ENCODE measurements around the gene CAPN1.

DNA sequence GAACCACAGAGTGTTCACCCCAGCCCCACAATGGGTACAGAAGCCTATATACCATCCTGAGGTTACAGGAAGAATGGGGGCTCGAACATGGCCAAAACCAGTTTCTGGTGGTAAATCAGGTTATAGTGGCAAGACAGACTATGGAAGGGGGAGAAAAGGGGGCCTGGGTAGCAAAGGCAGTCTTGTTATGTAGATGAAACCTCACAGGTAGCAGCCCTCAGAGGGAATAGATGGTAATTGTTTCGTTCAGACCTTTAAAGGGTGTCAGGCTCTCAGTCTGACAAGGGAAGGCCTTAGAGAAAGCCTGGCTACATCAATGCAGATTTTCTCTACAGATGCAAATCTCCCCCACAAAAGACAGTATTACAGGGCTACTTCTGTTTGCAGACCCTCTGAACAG, 3.4 kb downstream of the CAPN1 start:
- TF ChIP-seq, protein P1, sequence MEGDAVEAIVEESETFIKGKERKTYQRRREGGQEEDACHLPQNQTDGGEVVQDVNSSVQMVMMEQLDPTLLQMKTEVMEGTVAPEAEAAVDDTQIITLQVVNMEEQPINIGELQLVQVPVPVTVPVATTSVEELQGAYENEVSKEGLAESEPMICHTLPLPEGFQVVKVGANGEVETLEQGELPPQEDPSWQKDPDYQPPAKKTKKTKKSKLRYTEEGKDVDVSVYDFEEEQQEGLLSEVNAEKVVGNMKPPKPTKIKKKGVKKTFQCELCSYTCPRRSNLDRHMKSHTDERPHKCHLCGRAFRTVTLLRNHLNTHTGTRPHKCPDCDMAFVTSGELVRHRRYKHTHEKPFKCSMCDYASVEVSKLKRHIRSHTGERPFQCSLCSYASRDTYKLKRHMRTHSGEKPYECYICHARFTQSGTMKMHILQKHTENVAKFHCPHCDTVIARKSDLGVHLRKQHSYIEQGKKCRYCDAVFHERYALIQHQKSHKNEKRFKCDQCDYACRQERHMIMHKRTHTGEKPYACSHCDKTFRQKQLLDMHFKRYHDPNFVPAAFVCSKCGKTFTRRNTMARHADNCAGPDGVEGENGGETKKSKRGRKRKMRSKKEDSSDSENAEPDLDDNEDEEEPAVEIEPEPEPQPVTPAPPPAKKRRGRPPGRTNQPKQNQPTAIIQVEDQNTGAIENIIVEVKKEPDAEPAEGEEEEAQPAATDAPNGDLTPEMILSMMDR (IDR thresholded peaks at IDR 0.05; ENCODE audit: insufficient read depth, low read length) = no peak
- TF ChIP-seq POLR2AphosphoS5 (IDR thresholded peaks at IDR 0.05; ENCODE audit: low read depth) (no peak), SPI1 (IDR thresholded peaks at IDR 0.05; ENCODE audit: borderline replicate concordance, low read depth) (no peak), GABPA (IDR thresholded peaks at IDR 0.05; ENCODE audit: low read depth) (no peak)
- TF ChIP-seq, protein P2, sequence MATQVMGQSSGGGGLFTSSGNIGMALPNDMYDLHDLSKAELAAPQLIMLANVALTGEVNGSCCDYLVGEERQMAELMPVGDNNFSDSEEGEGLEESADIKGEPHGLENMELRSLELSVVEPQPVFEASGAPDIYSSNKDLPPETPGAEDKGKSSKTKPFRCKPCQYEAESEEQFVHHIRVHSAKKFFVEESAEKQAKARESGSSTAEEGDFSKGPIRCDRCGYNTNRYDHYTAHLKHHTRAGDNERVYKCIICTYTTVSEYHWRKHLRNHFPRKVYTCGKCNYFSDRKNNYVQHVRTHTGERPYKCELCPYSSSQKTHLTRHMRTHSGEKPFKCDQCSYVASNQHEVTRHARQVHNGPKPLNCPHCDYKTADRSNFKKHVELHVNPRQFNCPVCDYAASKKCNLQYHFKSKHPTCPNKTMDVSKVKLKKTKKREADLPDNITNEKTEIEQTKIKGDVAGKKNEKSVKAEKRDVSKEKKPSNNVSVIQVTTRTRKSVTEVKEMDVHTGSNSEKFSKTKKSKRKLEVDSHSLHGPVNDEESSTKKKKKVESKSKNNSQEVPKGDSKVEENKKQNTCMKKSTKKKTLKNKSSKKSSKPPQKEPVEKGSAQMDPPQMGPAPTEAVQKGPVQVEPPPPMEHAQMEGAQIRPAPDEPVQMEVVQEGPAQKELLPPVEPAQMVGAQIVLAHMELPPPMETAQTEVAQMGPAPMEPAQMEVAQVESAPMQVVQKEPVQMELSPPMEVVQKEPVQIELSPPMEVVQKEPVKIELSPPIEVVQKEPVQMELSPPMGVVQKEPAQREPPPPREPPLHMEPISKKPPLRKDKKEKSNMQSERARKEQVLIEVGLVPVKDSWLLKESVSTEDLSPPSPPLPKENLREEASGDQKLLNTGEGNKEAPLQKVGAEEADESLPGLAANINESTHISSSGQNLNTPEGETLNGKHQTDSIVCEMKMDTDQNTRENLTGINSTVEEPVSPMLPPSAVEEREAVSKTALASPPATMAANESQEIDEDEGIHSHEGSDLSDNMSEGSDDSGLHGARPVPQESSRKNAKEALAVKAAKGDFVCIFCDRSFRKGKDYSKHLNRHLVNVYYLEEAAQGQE (IDR thresholded peaks at IDR 0.05; ENCODE audit: insufficient replicate concordance, low read depth) = no peak
